K562 (cell line): ENCODE data around the gene FZD4. TPM values are rescaled to one million over a fixed set of nuclear protein-coding genes. Genes with fewer than 3 reads are reported as not detected.

Experiments used
- ARHGAP35 ChIP-seq: fragments of 450-650 bp; IDR thresholded peaks from 2 replicates; pipeline ENCODE4 v1.6.1; 2018; ENCODE audit not compliant: partially characterized antibody
- ARID3B ChIP-seq: fragments of 250-450 bp; sonication (Bioruptor Pico); IDR thresholded peaks from 2 replicates; pipeline ENCODE4 v1.4.0; 2020; ENCODE audit warnings: borderline replicate concordance
- DNMT1 ChIP-seq: fragments of 450-650 bp; IDR thresholded peaks from 2 replicates; pipeline ENCODE4 v1.6.1; 2016; ENCODE audit warnings: antibody characterized with exemption, mild to moderate bottlenecking
- HBP1 ChIP-seq: fragments of 450-650 bp; formaldehyde crosslinking; IDR thresholded peaks from 2 replicates; pipeline ENCODE4 v1.4.0; 2022; ENCODE audit warnings: missing genetic modification characterization
- HOMEZ ChIP-seq: fragments of 250-450 bp; sonication (Bioruptor Pico); IDR thresholded peaks from 2 replicates; pipeline ENCODE4 v1.4.0; 2020; ENCODE audit warnings: mild to moderate bottlenecking, moderate library complexity
- JUNB ChIP-seq: fragments of 450-650 bp; formaldehyde crosslinking; conservative IDR thresholded peaks from 2 replicates; pipeline ENCODE4 v1.4.0; 2020; ENCODE audit warnings: mild to moderate bottlenecking
- L3MBTL2 ChIP-seq: fragments of 450-650 bp; IDR thresholded peaks from 2 replicates; pipeline ENCODE4 v1.6.1; 2016; ENCODE audit warnings: mild to moderate bottlenecking, moderate library complexity
- MTA3 ChIP-seq: fragments of 450-650 bp; formaldehyde crosslinking; IDR thresholded peaks from 2 replicates; pipeline ENCODE4 v1.6.1; 2017; ENCODE audit warnings: mild to moderate bottlenecking, borderline replicate concordance
- POLR2A ChIP-seq: fragments of 450-650 bp; conservative IDR thresholded peaks from 2 replicates; pipeline ENCODE4 v1.6.1; 2016
- RB1 ChIP-seq: fragments of 450-650 bp; IDR thresholded peaks from 2 replicates; pipeline ENCODE4 v1.6.1; 2017; ENCODE audit warnings: low read depth, mild to moderate bottlenecking
- RBFOX2 ChIP-seq: fragments of 200-400 bp; formaldehyde crosslinking; IDR thresholded peaks from 2 replicates; pipeline ENCODE4 v1.6.1; 2017; ENCODE audit warnings: low read depth, mild to moderate bottlenecking, low read length, moderate library complexity
- SRF ChIP-seq, 2 experiments: fragments of 250-450, 450-650 bp in 1 of 2; sonication (Bioruptor Pico) in 1 of 2; sonication (generic) in 1 of 2; formaldehyde crosslinking; IDR thresholded peaks; 2 replicates each; pipeline versions ENCODE4 v1.5.0 to v1.5.1; 2020 to 2022; ENCODE audit warnings: mild to moderate bottlenecking in 1 of 2, missing genetic modification reagents in 1 of 2
- SRSF7 ChIP-seq: fragments of 200-400 bp; formaldehyde crosslinking; optimal IDR thresholded peaks from 2 replicates; pipeline ENCODE3; 2017; ENCODE audit warnings: mild to moderate bottlenecking, low read depth, low read length
- THAP12 ChIP-seq: fragments of 250-450 bp; sonication (Bioruptor Pico); IDR thresholded peaks from 2 replicates; pipeline ENCODE4 v1.9.0; 2021; ENCODE audit warnings: mild to moderate bottlenecking, inconsistent platforms
- ZBTB9 ChIP-seq: fragments of 450-650 bp; formaldehyde crosslinking; IDR thresholded peaks from 2 replicates; pipeline ENCODE4 v1.4.0; 2020; ENCODE audit warnings: mild to moderate bottlenecking, moderate library complexity
- ZFX ChIP-seq: sonication (generic); formaldehyde crosslinking; IDR thresholded peaks from 2 replicates; pipeline ENCODE4 v1.8.0; 2022; ENCODE audit warnings: mild to moderate bottlenecking, missing genetic modification reagents, moderate library complexity
- ZNF282 ChIP-seq: sonication (generic); formaldehyde crosslinking; IDR thresholded peaks from 2 replicates; pipeline ENCODE4 v1.8.1; 2023; ENCODE audit warnings: missing genetic modification reagents
- ZNF583 ChIP-seq: fragments of 250-450 bp; sonication (Bioruptor Pico); IDR thresholded peaks from 2 replicates; pipeline ENCODE4 v1.4.0; 2020
- ZNF695 ChIP-seq: fragments of 450-650 bp; formaldehyde crosslinking; IDR thresholded peaks from 2 replicates; pipeline ENCODE4 v1.4.0; 2020; ENCODE audit warnings: mild to moderate bottlenecking, moderate library complexity
- polyA plus RNA-seq, 8 experiments: library from polyadenylated mRNA; depleted of rRNA in 4 of 8; stranded (reverse) in 5 of 8; unstranded in 3 of 8; fragments of >200 nt; fragmentation: Nextera tagmentation in 2 of 8; fragmentation: Illumina TruSeq in 1 of 8; extraction: Ambion mirVana in 2 of 8; extraction: Trizol in 1 of 8; gene quantifications; 2 replicates each; pipeline versions ENCODE4 v1.2.1 to v1.2.3, GENCODE V29; 2011 to 2014; ENCODE audit warnings: inconsistent platforms in 1 of 8, missing spikeins in 1 of 8
- total RNA-seq, 7 experiments: library from RNA; depleted of rRNA in 6 of 7; stranded (reverse); fragments of >200 nt in 6 of 7; fragmentation: Illumina TruSeq in 2 of 7; extraction: Trizol in 2 of 7; gene quantifications; 2 replicates each; pipeline versions ENCODE4 v1.2.1 to v1.2.3, GENCODE V29; 2011 to 2021; ENCODE audit warnings: low replicate concordance in 1 of 7

Gene FZD4
- total and polyA plus RNA-seq, 9 of the 15 experiments (the other 6 are each of a cell fraction or from before 2014, with no cell fraction given): 1.2 to 7.9 (median 5.8) TPM

- TF ChIP-seq JUNB (CRISPR knock-in tag) (0 out of 2 replicates have a peak, but pooled peaks have one; percentile 49), ZNF282 (CRISPR knock-in tag) (0 out of 2 replicates have a peak, but pooled peaks have one; percentile 44), RBFOX2 (peak; percentile 73), SRSF7 (no peak), ARHGAP35 (no peak), L3MBTL2 (0 out of 2 replicates have a peak, but pooled peaks have one; percentile 63), ARID3B (CRISPR knock-in tag) (peak; percentile 37; the same call in 1 of the 2 replicates), SRF (CRISPR knock-in tag; IDR thresholded peaks at IDR 0.05) (0 out of 4 replicates have a peak, but pooled peaks of 1 of the 2 experiments have one; percentile 21), HBP1 (CRISPR knock-in tag) (0 out of 2 replicates have a peak, but pooled peaks have one; percentile 29), ZBTB9 (CRISPR knock-in tag) (peak; percentile 42; the same call in 1 of the 2 replicates), RB1 (peak; percentile 64; the same call in 1 of the 2 replicates), DNMT1 (no peak), ZFX (peak; percentile 32), POLR2A (peak; percentile 58; the same call in 1 of the 2 replicates), ZNF583 (0 out of 2 replicates have a peak, but pooled peaks have one; percentile 29), MTA3 (peak; percentile 65; the same call in 1 of the 2 replicates), HOMEZ (CRISPR knock-in tag) (peak; percentile 84; the same call in 1 of the 2 replicates), THAP12 (peak; percentile 80; the same call in 1 of the 2 replicates), ZNF695 (CRISPR knock-in tag) (no peak)
These were observed 159 bp downstream of the FZD4 start (continued) for GRCh38 chr11:86955111-86955360.
